GM18508 (cell line): ENCODE results near the gene ACER2.

Source experiments
- ATAC-seq: cut with Tn5 transposase; IDR thresholded peaks from one replicate; pipeline ENCODE4 v1.9.1; 2021; ENCODE audit warnings: moderate number of reproducible peaks; ENCODE audit not compliant: insufficient read depth, unreplicated experiment

The ACER2 gene

GRCh38 chr9:19481121-19481870 is 72.5 kb downstream of the ACER2 start:
- no peak for ATAC-seq

GRCh38 chr9:19481971-19482404 is 73.2 kb downstream of the ACER2 start:
- ATAC-seq = no peak

- ATAC-seq = no peak
These were observed 75.9 kb downstream of the ACER2 start for GRCh38 chr9:19484699-19485098.

DNA sequence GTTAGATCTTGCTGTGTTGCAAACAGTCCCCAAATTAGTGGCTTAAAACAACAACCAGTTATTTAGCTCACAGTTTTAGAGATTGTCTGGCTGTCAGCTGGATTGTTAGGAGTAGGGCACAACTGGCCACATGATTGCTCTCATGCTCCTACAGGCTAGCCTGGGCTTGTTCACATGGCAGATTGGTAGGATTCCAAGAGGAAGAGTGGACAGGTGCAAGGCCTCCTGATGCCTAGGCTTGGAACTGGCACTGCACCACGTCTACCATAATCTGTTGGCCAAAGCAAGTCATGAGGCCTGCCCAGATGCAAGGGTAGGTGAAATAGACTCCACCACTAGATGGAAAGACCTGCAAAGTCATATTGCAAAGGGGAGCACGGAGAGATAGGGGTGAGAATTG is 76.4 kb downstream of the ACER2 start:
- no peak for ATAC-seq

GRCh38 chr9:19486803-19487202 is 78.0 kb downstream of the ACER2 start:
- no peak for ATAC-seq

- no peak for ATAC-seq
These were observed 79.9 kb downstream of the ACER2 start for GRCh38 chr9:19488721-19489120.

DNA sequence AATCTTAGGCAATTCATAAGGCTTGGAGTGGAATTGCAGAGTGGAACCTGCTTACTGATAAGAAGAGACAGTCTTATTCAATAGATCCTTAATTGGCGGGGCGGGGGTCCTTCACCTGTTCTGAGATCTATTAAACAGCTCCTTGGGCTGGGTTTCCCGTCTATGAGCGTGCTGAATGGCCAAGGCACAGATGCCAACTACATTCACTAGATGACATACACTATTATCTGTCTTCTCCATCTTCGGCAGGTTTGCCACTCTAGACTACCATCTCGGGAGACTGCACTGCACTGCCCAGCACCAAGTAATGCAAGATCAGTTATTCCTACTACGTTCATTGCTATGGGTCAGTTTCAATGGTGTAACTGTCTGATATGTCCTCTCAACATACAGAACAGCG is 81.5 kb downstream of the ACER2 start:
- ATAC-seq = no peak

- ATAC-seq = no peak
These were observed 82.0 kb downstream of the ACER2 start for GRCh38 chr9:19490828-19491227.

- no peak for ATAC-seq
These were observed 84.0 kb downstream of the ACER2 start for GRCh38 chr9:19492775-19493173.

DNA sequence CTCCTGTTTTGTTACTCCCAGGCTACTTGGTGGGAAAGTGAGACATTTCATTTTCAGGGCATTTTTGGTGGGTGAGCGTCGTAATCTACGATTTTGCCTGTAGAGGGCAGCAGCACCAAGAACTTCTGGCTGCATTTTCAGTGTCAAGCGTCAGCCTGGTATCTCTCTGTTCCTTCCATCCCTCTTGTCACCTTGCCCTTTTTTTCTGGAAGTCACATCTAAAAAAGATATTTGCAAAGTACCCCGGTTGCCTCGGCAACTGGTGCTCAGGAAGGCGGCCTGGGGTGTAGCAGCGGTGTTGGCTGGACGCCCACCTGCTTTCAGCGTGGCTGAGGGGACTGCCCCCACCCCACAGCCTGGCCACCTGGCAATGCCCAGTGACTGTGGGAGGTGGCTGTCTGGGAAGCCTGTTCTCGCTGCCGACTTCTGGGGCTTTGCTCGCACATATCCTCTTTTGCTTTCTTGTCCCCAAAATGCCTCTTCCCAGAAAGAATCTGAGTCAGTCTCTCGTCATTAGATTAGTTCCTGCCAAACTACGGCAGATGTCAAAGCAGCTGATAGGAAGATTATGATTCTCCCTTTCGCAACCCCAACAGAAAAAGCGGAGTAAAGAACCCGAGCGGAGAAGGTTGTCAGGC is 84.5 kb downstream of the ACER2 start:
- ATAC-seq = peak; percentile 81

GRCh38 chr9:19493876-19494275 is 85.1 kb downstream of the ACER2 start:
- ATAC-seq = no peak

GRCh38 chr9:19495186-19496028 is 86.6 kb downstream of the ACER2 start:
- ATAC-seq = no peak

DNA sequence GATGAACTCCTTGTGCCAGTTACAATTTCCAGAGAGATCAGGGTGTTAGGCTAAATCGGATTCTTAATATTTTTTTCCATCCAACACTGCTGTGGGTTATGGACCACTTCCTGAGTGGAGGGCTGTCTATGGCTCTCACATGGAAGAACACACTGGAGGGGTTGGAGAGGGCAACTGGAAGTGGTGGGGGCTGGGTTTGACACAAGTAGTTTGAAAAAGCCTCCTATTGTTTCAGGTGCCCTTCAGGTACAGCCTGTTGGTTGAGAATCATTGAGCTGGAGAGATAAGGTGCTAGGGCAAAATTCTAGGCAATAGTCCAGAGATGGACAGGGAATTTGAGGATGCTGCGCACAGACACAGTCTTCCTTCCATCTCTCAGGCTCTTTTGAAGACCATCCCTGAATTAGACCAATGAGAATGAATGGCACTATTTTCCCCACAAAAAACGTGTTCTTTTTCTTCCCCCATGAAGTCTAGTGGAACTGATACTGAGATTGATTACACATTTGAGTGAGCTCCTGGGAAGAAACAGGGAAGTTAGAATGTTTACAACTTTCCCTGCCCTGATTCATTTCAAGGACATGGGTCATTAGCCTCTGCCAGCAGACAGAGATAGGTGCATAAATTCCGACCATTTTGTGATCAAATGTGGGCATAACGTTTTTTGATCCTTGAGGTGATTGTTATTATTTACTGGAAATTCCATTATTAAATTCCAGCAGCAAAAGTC is 87.7 kb downstream of the ACER2 start:
- no peak for ATAC-seq

DNA sequence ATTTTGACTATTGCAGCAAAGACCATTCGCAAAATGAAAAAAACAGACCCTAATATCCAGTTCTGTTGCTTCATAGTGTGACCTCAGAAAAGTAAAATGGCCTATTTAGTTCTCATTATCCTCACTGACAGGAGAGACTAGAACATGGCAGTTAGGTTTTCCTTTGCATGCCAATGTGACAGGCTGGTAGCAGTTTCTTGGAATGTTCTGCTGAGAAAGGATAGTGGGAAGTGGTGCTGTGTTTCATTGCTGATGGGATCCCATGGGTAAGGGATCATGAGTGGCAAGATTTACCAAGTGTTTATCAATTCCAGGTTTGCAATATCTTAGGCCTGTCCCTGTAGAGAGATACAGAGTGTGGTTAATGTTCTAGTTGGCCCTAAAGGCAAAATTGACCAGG is 88.5 kb downstream of the ACER2 start:
- no peak for ATAC-seq

DNA sequence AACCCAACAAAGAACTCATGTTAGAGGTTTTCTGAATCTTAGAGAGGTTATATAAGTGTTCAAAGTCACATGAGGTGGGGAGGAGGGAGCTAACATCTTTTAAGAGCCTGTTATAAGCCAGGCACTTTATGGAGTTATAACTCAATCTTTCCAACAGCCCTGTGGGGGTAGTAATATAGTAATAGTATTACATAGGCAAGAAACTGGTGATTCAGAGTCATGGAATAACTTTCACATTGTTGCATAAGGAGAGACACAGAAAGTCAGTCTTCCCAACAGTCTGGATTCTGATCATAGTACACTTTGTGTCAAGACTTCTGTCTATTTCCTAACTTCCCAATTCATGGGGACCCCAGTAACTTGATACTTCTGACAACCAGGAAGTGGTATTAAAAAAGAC is 89.2 kb downstream of the ACER2 start:
- ATAC-seq = no peak
